HL-60 (cell line): ENCODE measurements around the gene IBA57.
A peak's percentile ranks its signal among the peaks of the same experiment; 100 is the strongest.

ENCODE experiments used
- DNase-seq, 2 experiments: peaks; one replicate each; pipeline ENCODE4 v3.0.0-alpha.2; 2010 to 2020; ENCODE audit warnings: low read depth in 1 of 2, low spot score in 1 of 2
- H3K27ac ChIP-seq: fragments of 250-450 bp; sonication (Bioruptor Pico); replicated peaks from 2 replicates; pipeline ENCODE4 v1.5.1; 2020; ENCODE audit warnings: mild to moderate bottlenecking, moderate library complexity
- H3K27me3 ChIP-seq: fragments of 250-450 bp; sonication (Bioruptor Pico); 2 replicates; pipeline ENCODE4 v1.5.1; 2021; ENCODE audit warnings: mild to moderate bottlenecking, moderate library complexity; ENCODE audit not compliant: insufficient read depth, poor library complexity, severe bottlenecking
- H3K4me3 ChIP-seq: replicated peaks from 2 replicates; pipeline ENCODE4 v1.5.1; 2011; ENCODE audit warnings: mild to moderate bottlenecking, control low read depth, low read length; ENCODE audit not compliant: insufficient read depth
- CTCF ChIP-seq: IDR thresholded peaks from one replicate; pipeline ENCODE4 v1.5.1; 2011; ENCODE audit warnings: low read length, control low read depth, inconsistent platforms; ENCODE audit not compliant: insufficient read depth
- GABPA ChIP-seq: IDR thresholded peaks from 2 replicates; pipeline ENCODE4 v1.6.1; 2012; ENCODE audit warnings: low read depth
- POLR2AphosphoS5 ChIP-seq: IDR thresholded peaks from 2 replicates; pipeline ENCODE4 v1.6.1; 2012; ENCODE audit warnings: low read depth
- REST ChIP-seq: IDR thresholded peaks from 2 replicates; pipeline ENCODE4 v1.6.1; 2012; ENCODE audit warnings: low read depth; ENCODE audit not compliant: insufficient replicate concordance
- SPI1 ChIP-seq: IDR thresholded peaks from 2 replicates; pipeline ENCODE4 v1.6.1; 2012; ENCODE audit warnings: low read depth, mild to moderate bottlenecking, borderline replicate concordance

Gene IBA57

GRCh38 chr1:228134591-228134990 is 31.0 kb upstream of the IBA57 start:
- no peaks in the 10 kb centered on the region for H3K27me3 ChIP-seq
- TF ChIP-seq CTCF (no peak), SPI1 (no peak), REST (no peak), POLR2AphosphoS5 (no peak), GABPA (no peak)
- DNase-seq = no peak

DNA sequence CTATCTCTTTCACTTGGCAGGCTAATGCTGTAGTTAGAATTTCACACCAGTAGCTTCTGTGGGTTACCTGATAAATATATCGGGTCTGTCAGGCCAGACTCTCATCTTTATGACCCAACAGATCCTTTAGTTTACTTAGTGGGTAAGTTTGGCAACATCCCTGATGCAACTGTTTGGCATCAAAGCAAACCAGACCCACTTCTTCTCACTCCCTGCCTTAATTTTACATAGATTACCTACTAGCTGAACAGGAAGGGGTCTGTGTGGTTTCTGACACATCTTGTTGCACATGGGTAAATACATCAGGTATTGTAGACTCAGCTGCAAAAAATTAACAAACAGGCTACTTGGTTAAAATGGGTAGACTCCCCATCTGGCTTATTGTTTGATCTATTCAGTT is 28.7 kb upstream of the IBA57 start:
- peak in 1 of 2 experiments; percentile 50 for DNase-seq
- Histone ChIP-seq H3K27ac (no peak overlapping the region), H3K27me3 (no peaks in the 10 kb centered on the region)

More at GRCh38 chr1:228134591-228134990, 31.0 kb upstream of the IBA57 start:
- no peak overlapping the region for H3K4me3 ChIP-seq
- H3K27ac ChIP-seq = no peak overlapping the region

GRCh38 chr1:228139406-228139930 is 26.1 kb upstream of the IBA57 start:
- no peak for DNase-seq
- TF ChIP-seq POLR2AphosphoS5 (peak; percentile 43; the same call in 1 of the 2 replicates), GABPA (no peak)
- Histone ChIP-seq H3K4me3 (peak overlapping the region; percentile 97), H3K27ac (peak overlapping the region; percentile 75), H3K27me3 (no peaks in the 10 kb centered on the region)

More for the DNA sequence above, 28.7 kb upstream of the IBA57 start:
- H3K4me3 ChIP-seq = no peak overlapping the region
- TF ChIP-seq SPI1 (no peak), CTCF (no peak), GABPA (no peak), POLR2AphosphoS5 (no peak)

DNA sequence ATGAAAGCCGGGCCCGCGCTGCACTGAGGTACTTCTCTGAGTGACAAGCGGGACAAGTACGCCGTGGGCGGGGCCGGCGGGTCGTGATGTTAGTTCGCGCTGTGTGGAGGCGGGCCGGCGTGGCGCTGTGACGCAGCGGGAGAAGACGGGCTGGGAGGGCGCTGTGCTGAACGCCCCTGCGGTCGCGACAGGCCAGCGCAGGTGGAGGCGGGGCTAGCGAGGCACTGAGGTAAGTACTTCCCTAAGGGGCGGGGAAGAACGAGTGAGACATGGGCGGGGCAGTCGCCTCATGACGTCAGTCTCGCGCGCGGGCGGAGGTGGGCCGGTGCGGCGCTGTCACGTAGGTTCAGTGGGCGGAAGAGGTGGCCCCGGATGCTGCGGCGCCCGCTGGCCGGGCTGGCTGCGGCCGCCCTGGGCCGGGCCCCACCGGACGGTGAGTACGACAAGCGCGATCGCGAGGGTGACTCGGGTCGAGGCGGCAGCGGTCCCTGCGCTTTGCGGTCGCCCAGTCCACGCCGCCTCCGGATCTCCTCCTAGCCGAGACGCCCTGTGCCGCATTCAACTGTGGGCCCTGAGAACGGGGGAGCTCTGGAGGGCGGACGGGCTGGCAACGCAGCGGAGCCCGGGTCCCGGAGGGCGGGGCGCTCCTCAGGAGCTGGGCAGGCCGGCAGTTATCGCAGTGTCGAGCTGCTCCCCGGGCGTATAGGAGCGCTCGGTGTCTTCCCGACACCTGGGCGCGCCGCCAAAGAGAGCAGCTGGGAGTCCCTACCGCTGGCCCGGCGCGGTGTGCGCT is 25.5 kb upstream of the IBA57 start, which contains the start of gene GUK1:
Gene GUK1 (plus strand): TSS at position 349 of the 793 bp plus-strand sequence. CDS start 24 bp downstream, at position 373.
- Histone ChIP-seq H3K27ac (peak within 1 kb of the TSS; percentile 78), H3K4me3 (peak within 1 kb of the TSS; percentile 97), H3K27me3 (no peaks in the 10 kb centered on the region)
- DNase-seq = peak; percentile 100
- TF ChIP-seq SPI1 (peak; percentile 1; the same call in 1 of the 2 replicates), GABPA (0 out of 2 replicates have a peak, but pooled peaks have one; percentile 37), POLR2AphosphoS5 (no peak; the same call in 1 of the 2 replicates), CTCF (no peak), REST (no peak)
